Stimulated activated CD8-positive, alpha-beta memory T cell treated with anti-CD3 and anti-CD28 coated beads, Interleukin-12 subunit alpha, Interleukin-12 subunit beta, amount 100 ng/mL, for 4 hours (primary cell): Measurements from ENCODE around the gene DNPEP.
"Not testable (repeated sequence)": the region's sequence is repeated elsewhere in the genome, so short reads cannot be mapped to it uniquely, and the experiment has no call there.

ENCODE experiments used
- DNase-seq: peaks from one replicate; pipeline ENCODE4 v3.0.0-alpha.2; 2020; ENCODE audit warnings: low read depth

DNPEP gene

GRCh38 chr2:219399716-219400478 is 12.2 kb upstream of the DNPEP start:
- DNase-seq: no peak

- DNase-seq: no peak
Measured at GRCh38 chr2:219398721-219399363, 11.1 kb upstream of the DNPEP start.

- no peak for DNase-seq
Measured at GRCh38 chr2:219396863-219397457, 9.2 kb upstream of the DNPEP start.

GRCh38 chr2:219395609-219396008 is 7.9 kb upstream of the DNPEP start:
- DNase-seq: no peak

- DNase-seq: not testable (repeated sequence)
Measured at GRCh38 chr2:219395056-219395455, 7.3 kb upstream of the DNPEP start.

- no peak for DNase-seq
Measured at GRCh38 chr2:219392754-219393153, 5.0 kb upstream of the DNPEP start.

- no peak for DNase-seq
Measured at GRCh38 chr2:219388907-219389156, 1.1 kb upstream of the DNPEP start.

GRCh38 chr2:219388121-219388906 is 602 bp upstream of the DNPEP start:
- DNase-seq: peak; percentile 99

- no peak for DNase-seq
Measured at GRCh38 chr2:219386532-219387280, 1.0 kb downstream of the DNPEP start.

GRCh38 chr2:219385958-219386520 is 1.7 kb downstream of the DNPEP start:
- no peak for DNase-seq

GRCh38 chr2:219384859-219385258 is 2.9 kb downstream of the DNPEP start:
- DNase-seq: no peak

- no peak for DNase-seq
Measured at GRCh38 chr2:219384083-219384713, 3.5 kb downstream of the DNPEP start.

- no peak for DNase-seq
Measured at GRCh38 chr2:219381448-219381847, 6.3 kb downstream of the DNPEP start.

- no peak for DNase-seq
Measured at GRCh38 chr2:219380926-219381325, 6.8 kb downstream of the DNPEP start.

- no peak for DNase-seq
Measured at GRCh38 chr2:219378163-219378851, 9.4 kb downstream of the DNPEP start.

- no peak for DNase-seq
Measured at GRCh38 chr2:219369447-219369861, 18.3 kb downstream of the DNPEP start.

GRCh38 chr2:219368690-219369191 is 19.0 kb downstream of the DNPEP start:
- no peak for DNase-seq

GRCh38 chr2:219362524-219363164 is 25.1 kb downstream of the DNPEP start:
- DNase-seq: no peak

- DNase-seq: no peak
Measured at GRCh38 chr2:219362072-219362471, 25.6 kb downstream of the DNPEP start.
